D341Med (cell line): ENCODE data around the gene STXBP3.
"Not testable (repeated sequence)": the region's sequence is repeated elsewhere in the genome, so short reads cannot be mapped to it uniquely, and the experiment has no call there.

Experiments
- DNase-seq: peaks from one replicate; pipeline ENCODE4 v3.0.0; 2012; ENCODE audit warnings: low spot score

Gene STXBP3, protein sequence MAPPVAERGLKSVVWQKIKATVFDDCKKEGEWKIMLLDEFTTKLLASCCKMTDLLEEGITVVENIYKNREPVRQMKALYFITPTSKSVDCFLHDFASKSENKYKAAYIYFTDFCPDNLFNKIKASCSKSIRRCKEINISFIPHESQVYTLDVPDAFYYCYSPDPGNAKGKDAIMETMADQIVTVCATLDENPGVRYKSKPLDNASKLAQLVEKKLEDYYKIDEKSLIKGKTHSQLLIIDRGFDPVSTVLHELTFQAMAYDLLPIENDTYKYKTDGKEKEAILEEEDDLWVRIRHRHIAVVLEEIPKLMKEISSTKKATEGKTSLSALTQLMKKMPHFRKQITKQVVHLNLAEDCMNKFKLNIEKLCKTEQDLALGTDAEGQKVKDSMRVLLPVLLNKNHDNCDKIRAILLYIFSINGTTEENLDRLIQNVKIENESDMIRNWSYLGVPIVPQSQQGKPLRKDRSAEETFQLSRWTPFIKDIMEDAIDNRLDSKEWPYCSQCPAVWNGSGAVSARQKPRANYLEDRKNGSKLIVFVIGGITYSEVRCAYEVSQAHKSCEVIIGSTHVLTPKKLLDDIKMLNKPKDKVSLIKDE

DNA sequence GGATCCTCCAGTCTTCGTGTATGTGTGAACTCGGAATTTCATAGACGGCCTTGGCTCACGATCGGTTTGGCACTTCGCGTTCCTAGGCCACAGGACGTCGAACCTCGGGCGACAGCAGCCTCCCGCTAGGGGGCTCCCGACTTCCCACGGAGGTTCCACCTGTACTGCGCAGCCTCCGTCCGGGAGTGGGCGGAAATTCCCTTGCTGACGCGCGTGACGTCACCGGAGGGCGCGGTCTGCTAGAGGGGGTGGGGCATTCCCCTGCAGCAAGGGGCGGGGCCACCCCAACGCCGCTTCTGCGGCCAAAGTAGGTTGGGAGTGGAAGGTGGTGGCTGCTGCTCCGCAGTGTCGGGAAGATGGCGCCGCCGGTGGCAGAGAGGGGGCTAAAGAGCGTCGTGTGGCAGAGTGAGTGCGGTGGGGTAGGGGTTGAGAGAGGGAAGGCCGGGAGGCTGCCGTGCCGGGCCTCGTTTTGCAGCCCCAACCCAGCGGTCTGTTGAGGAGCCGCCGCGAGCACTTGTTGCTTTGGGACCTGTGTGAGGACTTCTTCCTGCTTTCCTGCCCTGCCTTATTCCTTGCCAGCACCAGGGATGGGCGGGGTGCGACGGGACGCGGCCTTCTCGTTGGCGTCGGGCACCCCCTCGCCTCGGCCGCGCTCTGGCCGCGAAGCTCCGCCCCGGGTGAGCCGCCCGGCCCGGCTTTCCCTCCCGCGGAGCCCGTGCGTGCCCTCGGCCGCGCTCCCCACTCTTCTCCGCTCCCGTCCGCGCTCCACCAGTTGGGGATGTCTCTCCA, at the start of gene STXBP3:
STXBP3 (plus strand) TSS at position 293 of the 789 bp plus-strand sequence; CDS start at position 357, 64 bp downstream.
- peak; percentile 96 for DNase-seq

- DNase-seq: no peak
These were observed 46.8 kb upstream of the STXBP3 start for GRCh38 chr1:108699375-108700332.

GRCh38 chr1:108701176-108701849, 45.2 kb upstream of the STXBP3 start:
- no peak for DNase-seq

GRCh38 chr1:108702109-108702508, 44.4 kb upstream of the STXBP3 start:
- DNase-seq: not testable (repeated sequence)

GRCh38 chr1:108703939-108704338, 42.5 kb upstream of the STXBP3 start:
- DNase-seq: no peak

DNA sequence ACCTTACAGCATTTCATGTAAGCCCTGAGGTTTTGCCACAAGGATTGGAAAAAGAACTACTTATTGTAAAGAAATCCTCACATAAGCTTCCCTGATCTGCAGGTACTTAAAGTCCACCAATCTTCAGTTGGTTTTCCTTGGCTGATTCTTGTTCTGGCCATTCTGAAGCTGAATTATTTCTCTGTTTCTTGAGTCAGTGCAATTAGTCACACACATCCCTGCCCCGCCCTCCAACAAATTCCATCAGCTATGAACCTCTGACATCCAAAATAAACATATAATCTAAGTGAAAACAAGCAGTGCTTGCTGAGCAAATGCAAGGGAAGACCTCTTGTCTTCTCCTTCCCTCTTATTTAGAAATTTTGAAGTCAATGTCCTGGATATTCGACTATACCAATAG, 42.0 kb upstream of the STXBP3 start:
- no peak for DNase-seq

- DNase-seq: no peak
These were observed 39.8 kb upstream of the STXBP3 start for GRCh38 chr1:108706643-108707042.

GRCh38 chr1:108708691-108709660, 37.5 kb upstream of the STXBP3 start:
- DNase-seq: peak; percentile 29

- no peak for DNase-seq
These were observed 33.8 kb upstream of the STXBP3 start, which contains the start of gene FNDC7 for GRCh38 chr1:108712606-108713150. Gene FNDC7, plus strand, starts transcription at chr1:108712908. Its CDS starts 26 bp downstream, at chr1:108712934.

GRCh38 chr1:108715932-108716331, 30.5 kb upstream of the STXBP3 start:
- no peak for DNase-seq

GRCh38 chr1:108716437-108717230, 29.8 kb upstream of the STXBP3 start:
- no peak for DNase-seq

- no peak for DNase-seq
These were observed 28.6 kb upstream of the STXBP3 start for GRCh38 chr1:108717774-108718316.

GRCh38 chr1:108718927-108719655, 27.4 kb upstream of the STXBP3 start:
- DNase-seq: no peak

DNA sequence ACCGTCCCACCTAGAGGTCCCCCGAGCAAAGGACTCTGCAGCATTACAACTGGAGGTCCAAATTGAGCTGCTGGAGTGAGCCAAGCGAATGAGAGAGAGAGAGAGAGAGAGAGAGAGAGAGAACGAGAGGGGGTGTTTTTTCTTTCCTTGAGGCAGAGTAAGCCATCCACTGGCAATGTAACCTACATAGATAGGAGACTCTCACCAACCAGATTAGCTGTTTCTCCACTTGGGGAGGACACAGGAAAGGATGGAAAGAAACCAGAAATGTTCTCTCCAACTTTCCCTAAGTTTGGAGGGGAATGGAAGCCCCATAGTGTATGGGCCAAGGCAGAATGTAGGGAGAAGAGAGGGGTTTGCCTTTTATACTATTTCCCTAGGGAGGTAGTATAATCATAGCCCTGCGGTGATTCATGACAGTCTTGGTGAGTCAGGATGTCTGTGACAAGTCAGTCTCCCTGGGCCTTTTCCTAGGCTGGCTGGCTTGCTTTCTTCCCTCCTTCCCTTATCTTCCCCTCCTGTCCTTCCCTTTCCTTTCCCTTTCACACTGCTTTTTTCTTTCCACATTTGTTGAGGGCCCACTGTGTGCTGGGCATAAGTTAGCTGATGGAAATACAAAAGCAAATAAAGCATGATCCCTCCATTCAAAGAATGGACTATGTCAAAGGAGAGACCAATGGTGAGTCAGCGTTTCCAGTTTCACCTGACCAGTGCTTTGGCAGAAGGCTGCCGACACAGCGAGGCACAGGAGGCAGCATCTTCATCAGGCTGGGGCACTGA, 26.6 kb upstream of the STXBP3 start:
- no peak for DNase-seq

DNA sequence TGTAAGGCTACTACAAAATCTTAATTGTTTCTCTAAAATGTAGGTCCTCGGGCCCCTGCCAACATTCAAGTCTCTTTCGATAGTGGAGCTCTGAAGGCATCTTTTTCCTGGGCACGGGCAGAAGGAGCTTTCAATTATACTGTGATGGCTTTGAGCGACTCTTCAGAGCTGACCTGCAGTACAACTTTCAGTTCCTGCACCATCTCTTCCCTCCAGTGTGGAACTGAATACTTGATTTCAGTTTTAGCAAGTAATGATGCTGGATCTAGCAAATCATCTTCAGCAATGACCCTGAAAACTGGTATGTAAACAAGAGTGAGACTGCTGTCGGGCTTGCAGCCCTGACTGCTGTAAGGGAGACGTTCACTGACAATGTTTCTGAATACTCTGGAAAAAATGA, 24.2 kb upstream of the STXBP3 start:
- DNase-seq: no peak

- no peak for DNase-seq
These were observed 20.6 kb upstream of the STXBP3 start for GRCh38 chr1:108725906-108726305.
